Measurements from ENCODE around the gene DNAH10.

The DNAH10 gene, protein sequence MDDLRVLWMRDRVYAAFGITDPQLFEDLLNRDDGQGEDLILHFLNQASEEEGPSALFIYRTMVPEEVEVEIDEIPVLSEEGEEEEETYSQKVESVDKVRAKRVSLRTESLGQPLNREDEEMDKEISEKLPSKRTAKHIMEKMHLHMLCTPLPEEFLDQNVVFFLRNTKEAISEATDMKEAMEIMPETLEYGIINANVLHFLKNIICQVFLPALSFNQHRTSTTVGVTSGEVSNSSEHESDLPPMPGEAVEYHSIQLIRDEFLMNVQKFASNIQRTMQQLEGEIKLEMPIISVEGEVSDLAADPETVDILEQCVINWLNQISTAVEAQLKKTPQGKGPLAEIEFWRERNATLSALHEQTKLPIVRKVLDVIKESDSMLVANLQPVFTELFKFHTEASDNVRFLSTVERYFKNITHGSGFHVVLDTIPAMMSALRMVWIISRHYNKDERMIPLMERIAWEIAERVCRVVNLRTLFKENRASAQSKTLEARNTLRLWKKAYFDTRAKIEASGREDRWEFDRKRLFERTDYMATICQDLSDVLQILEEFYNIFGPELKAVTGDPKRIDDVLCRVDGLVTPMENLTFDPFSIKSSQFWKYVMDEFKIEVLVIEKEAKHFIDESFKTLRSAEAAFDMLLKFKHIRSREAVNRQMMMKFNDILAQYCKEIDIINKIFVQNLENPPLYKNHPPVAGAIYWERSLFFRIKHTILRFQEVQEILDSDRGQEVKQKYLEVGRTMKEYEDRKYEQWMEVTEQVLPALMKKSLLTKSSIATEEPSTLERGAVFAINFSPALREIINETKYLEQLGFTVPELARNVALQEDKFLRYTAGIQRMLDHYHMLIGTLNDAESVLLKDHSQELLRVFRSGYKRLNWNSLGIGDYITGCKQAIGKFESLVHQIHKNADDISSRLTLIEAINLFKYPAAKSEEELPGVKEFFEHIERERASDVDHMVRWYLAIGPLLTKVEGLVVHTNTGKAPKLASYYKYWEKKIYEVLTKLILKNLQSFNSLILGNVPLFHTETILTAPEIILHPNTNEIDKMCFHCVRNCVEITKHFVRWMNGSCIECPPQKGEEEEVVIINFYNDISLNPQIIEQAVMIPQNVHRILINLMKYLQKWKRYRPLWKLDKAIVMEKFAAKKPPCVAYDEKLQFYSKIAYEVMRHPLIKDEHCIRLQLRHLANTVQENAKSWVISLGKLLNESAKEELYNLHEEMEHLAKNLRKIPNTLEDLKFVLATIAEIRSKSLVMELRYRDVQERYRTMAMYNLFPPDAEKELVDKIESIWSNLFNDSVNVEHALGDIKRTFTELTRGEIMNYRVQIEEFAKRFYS (N-terminal part only)

DNA sequence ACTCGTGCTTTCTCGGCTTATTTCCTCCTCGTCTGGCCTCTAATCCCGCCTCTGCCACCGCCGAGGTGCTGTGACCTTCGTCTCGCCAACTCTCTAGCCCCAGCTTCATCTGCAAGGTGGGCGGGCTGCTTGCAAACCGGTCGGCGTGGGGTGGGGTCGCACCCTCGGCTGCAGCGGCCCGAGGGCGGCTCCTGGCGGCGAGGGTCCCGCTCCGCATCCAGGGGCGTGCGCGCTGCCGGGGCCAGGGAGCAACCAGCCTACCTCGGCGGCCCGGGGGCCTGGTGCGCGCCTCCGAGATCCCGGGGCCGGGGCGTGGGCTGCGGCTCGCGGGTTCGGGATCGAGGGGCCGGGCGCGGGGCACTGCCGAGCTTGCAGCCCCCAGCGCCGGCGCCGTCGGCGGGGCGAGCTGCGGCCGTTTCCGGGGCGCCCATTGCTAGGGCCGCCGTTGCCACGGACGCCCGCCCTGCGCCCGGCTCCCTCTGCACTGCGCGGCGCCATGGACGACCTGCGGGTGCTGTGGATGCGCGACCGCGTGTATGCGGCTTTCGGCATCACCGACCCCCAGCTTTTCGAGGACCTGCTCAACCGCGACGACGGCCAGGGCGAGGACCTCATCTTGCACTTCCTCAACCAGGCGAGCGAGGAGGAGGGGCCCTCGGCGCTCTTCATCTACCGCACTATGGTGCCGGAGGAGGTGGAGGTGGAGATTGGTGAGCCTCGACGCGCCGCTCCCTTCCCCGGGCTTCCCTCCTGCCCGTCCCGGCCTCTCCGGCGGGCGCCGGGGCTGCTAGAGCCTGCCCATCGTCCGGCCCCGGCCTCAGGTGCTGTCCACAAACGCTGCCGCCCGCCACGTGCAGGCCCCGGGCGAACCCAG lies at the start of gene DNAH10:
Gene DNAH10 (plus strand): TSS at position 461 of the 874 bp plus-strand sequence. CDS start 36 bp downstream, at position 497.
- DNase-seq: no peak

DNA sequence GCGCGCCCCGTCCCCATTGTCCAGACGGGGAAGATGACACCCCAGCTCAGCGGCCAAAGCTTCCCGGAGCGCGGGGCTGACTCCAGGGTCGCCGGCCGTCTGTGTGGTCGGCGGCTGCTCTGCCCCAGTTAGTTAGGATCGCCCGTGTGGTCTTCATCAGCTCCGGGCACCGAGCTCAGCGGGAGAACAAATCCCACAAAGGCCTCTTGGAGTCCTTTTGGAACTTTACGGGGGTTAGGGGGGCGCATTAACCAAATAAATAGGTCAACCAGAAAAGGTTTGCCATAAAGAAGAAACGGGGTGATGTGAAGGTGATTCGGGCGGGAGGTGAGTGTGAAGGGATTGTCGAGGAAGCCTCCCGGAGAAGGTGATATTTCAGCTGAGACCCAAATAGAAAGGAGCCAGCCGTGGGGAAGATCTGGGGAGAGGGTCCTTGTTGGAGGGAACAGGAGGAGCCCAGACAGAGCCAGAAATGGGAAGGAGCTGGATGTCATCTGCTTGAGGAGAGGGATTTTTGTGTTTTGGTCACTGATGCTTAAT lies 49.3 kb upstream of the DNAH10 start:
- no peak for DNase-seq

DNA sequence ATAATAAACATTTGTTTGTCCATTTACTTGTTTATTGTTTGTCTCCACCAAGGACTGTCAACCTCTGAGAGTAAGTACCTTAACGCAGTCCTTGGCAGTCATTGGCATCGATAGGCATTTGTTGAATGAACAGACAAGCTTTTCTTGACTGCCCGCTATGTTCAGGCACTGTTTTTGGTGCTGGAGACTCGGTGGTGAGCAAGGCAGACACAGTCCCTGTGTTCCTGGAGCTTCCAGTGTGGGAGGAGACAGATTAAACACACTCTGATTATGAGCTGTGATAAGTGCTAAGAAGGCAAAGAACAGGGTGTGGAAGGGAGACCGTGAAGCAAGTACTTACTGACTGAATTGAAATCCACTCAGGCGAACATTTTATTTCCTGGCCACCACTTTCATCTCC lies 48.7 kb upstream of the DNAH10 start:
- DNase-seq: no peak

DNA sequence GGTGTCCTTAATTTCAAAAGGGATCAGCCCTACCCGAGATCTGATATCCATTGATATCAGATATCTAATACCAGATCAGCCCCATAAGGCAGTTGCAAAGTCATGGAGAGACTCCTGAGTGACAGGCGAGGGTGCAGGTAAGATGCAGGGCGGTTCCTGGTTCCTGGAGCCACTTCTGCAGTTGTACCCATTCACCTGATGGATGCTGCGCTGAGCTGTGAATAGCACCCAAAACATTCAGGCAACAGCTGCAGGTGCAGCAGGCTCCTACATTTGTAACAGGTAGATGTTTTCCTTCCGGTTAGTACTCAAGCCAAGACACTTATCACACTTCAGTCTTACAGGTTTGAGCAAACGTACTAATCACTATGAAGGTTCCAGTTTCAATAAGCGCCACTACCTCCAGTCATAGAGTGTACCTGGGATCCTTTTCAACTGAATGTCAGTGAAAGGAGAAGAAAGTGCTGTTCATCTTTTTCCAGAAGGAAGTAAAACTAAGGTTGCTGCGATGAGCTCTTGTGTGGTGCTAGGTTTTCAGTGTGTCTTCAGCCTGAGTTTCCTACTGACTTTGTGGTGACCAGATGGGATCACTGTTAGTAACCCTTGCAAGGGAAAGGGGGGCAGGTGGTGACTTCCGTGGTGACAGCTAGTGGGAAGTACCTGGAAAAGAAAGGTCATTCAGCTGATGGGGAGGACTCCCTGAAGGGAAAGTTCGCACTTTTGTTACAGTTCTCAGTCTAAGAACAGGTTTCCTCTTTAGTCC lies 48.1 kb upstream of the DNAH10 start:
- no peak for DNase-seq

DNA sequence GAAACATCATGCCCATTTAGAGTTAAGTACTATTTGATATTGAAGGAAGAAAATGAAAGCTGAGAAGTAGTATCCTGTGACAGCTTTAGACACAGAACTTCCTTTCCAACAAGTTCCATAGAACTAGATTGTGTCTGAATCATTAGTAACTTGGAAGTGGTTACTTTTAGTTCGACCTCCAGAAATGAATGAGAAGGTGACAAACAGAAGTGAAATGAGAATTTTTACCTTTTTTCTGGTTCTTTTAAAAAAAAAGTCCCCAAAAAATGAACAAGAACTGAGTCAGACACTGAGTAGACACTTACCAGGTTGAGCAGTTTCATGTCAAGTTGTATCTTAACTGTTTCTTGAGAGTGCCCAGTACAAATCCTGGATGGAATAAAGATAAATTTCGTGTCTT lies 46.9 kb upstream of the DNAH10 start:
- DNase-seq: no peak

DNA sequence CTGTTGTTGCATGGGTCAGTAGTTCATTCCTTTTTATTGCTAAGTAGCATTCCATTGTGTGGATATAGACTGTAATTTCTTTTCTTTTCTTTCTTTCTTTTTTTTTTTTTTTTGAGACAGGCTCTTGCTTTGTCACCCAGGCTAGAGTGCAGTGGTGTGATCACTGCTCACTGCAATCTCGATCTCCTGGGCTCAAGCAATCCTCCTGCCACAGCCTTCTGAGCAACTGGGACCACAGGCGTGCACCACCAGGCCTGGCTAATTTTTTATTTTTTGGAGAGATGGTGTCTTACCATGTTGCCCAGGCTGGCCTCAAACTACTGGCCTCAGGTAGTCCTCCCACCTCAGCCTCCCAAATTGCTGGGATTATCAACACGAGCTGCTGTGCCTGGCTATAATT lies 44.8 kb upstream of the DNAH10 start:
- no peak for DNase-seq

DNA sequence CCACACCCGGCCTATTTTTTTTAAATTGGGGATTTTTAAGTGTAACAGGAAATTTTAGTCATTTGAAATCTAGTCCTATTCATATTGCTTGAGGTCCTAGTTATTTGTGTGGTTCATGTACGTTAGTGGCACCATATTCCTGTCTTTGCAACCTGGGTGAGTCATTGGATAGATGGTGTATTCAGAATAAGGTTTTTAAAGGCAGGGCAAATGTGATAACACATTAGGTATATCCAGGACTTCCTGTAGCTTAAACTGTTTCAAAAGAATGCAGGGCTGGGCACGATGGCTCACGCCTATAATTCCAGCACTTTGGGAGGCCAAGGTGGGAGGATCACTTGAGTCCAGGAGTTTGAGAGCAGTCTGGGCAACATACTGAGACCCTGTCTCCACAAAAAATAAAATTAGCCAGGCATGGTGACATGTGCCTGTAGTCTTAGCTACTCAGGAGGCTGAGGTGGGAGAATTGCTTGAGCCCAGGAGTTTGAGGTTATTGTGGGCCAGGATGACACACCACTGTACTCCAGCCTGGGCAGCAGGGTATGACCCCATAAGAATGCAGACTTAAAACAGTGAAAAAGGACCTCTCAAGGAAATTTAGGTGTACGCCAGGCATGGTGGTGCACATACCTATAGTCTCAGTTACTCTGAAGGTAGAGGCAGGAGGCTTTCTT lies 41.8 kb upstream of the DNAH10 start:
- no peak for DNase-seq

DNA sequence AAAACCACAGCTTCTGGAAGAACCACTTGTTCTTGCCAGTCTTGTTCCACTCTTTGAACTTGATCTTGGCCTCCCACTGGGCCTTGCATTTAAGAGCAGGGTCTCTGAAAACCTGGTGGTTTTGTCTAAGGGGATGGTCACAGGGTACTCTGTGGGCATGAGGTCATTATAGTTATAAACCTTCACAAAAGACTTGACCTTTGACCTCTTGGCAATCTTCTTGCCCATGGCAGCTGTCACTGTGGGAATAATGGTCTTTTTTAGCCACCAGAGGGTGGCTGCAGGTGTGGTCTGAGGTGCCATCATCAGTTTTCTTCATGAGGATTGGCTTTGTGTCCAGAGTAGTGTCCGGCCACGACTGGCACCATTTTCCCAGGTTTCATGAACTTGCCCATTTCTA lies 40.9 kb upstream of the DNAH10 start:
- no peak for DNase-seq

DNA sequence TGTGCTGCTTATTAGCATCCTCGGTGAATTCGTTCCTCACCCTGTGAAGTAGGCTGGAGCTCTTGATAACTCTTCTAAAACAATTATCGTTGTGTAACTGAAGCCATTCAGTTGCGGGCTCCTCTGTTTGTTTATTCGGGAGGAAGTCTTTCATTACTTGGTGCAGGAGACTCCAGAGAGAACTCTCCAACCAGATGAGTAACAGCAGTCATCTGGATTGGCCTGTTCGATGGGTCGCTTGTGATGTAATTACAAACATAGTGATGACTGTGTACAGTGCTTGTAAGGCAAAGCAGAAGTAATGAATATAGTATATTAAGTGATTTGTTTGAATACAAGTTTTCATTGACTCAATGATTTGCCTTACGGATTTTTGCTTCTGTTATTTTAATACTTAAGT lies 39.1 kb upstream of the DNAH10 start:
- no peak for DNase-seq

DNA sequence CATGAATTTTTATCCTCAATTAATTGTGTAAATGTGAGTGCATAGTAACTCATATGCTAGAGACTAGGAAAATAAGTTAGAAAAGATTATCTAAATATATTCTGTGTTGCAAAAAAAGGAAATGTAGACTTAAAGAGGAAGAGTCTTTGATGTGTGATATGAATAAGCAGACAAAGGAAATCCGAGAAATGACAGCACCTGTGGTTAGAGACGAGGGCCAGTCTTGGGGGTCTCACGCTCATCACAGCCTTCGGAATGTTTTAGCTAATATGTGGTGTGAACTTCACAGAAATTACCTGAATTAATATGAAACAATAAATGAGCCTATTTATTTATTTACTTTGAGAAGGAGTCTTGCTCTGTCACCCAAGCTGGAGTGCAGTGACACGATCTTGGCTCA lies 38.3 kb upstream of the DNAH10 start:
- DNase-seq: no peak

DNA sequence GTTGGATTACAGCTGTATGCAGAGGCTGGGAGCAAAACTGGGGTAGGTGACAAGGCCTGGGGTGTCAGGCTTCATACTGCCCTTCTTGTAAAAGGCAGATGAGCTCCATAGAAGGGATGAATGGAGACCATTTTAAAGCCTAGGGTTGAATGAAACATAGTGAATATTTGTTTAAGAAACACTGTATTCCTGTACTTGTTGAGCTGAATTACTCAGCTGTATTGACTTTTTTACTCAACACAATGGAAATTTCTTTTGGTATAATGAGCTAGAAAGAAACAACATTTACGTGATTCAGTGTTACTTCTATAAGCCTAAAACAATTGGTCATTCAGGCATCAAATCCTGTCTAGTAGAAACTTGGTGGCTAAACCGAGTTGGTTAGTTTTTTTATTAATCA lies 35.9 kb upstream of the DNAH10 start:
- DNase-seq: no peak

DNA sequence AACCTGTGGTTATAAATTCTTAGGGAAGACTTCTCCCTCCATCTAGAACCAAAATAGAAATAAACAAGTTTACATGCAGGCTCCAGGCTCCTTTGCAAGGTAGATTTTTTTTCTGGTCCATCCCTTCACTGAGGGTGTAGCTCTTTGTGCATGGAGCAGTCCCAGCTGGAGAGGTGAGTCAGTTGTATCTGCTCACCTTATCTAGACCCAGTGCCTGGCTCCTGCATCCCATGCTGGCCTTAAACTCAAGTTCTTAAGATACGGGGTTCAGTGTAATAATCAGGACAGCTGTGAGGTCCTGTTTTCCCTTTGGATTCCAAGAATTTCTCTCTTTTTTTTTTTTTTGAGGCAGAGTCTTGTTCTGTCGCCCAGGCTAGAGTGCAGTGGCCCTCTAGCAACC lies 35.1 kb upstream of the DNAH10 start:
- no peak for DNase-seq

DNA sequence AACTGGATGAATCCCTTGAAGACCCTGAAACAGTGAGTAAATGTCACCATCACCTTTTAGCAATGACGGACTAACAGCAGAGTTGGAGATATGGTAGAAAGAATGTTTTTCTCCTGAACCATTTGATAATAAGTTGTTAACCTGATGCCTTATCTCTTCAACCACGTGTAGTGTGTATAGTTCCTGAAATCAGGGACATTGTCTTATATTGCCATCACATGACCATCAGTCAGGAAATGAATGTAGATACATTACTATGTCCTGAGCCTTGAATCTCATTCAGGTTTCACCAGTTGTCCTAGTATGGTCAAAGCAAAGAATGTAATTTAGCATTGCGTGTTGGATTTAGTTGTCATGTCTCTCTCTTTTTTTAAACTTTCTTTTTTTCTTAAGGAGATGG lies 34.2 kb upstream of the DNAH10 start:
- DNase-seq: no peak

DNA sequence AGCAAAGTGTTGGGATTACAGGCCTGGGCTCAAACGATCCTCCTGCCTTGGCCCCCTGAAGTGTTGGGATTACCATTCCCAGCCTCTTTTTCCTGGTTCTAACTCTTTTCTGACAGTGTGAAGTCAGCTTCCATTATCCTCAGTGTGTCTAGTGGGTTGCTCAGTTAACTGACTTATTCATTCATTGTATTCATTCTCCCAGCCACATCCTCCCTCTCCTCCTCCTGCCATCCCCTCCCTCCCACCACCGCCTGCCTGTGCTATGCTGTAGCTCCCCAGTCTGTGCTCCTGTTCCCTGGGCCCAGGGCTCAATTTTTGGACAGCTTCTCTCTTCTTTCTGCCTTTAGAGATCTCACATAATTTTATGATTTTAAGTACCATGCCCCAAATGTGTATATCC lies 30.5 kb upstream of the DNAH10 start:
- DNase-seq: no peak

DNA sequence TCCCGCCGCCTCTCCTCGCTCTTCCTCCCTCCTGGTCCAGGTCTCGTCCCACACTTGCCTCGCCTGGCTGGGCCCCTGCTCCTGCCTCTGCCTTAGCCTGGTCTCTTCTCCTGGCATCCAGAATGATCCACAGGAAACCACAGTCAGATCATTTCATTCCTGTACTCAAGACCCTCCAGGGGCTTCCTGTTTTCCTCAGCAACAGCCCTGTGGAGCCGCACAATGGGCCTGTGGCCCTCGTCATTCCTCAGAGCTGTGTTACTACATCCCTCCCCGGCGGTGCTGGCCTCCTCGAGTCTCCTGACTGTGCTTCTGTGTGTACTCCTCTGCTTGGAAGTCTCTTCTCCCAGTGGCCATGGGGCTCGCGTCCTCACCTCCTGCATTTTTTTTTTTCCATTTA lies 29.9 kb upstream of the DNAH10 start:
- DNase-seq: no peak

DNA sequence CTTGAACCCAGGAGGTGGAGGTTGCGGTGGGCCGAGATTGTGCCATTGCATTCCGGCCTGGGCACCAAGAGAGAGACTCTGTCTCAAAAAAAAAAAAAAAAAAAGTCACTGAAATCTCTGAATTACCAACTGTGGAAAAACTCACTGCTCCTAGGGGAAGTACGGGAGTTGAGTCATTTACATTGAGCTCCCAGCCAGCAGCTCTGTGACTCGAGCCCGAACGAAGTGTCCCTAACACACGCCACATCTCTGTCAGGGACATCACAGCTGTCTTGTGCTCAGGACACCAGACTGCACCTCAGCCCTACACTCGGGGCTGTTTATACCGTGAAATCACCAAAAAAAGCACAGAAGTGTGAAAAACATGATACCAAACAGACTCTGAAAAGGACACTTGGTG lies 28.9 kb upstream of the DNAH10 start:
- no peak for DNase-seq

DNA sequence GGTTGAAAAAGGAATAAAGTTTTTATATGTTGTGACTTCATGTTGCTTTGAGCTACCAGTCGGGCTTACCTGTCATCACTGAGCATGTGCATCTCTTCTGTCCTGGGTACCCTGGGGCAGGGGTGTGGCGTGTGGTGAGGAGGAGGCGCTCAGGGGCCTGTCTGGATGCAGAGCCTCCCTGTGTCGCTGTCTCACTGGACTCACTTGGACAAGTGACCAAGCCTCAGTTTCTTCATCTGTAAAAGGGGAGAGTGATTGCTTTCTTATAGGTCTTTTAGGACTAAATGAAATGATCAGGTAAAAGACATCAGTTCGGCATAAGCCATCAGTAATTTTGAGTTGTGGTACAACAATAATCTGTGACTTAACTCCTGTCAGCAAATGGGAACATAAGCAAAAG lies 27.8 kb upstream of the DNAH10 start:
- DNase-seq: no peak

DNA sequence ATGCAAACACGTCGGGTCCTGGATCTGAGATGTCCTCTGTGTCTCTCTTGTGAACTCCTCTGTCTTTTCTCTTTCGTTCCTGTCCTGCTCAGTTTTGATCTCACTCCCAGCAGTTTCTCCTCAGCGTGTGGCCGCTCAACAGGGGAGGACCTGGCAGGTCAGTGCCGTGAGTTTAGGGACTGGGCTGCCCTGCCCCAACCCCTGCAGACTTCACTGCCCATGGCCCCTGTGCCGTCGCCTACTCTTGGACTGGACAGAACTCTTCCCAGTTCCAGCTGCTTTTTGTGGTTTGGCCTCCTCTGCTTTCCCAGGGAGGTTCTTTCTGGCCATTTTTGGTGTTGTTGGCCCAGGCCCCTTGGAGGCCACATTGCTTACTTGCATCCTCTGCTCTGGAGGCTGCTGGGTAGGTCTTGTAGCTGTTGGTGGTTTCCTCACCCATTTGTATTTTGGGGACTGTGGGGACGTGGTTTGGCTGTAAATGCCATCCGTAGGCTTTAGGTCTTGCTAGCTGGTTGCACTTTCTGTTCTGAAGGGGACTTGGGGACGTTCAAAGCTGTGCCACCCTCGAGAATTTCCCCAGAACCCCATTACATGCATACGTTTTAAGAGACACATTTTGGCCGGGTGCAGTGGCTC lies 20.0 kb upstream of the DNAH10 start:
- DNase-seq: no peak

DNA sequence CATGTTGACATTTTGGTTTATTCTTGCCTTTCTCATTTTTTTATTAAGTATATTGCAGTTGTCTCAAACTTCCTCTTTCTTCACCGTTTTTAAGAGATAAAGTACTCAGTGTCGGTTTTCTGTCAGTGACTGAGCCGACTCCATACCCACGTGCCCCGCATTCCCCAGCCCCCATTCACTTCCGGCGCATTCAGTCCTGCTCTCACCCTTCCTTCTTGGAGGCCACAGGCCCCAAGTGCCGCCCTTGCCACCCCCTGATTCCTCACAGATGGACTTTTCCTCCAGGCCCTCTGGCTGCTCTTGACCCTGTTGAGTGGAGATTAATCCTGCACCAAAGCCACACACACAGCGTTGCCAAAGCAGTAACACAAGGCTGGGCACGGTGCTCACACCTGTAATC lies 19.1 kb upstream of the DNAH10 start:
- no peak for DNase-seq

DNA sequence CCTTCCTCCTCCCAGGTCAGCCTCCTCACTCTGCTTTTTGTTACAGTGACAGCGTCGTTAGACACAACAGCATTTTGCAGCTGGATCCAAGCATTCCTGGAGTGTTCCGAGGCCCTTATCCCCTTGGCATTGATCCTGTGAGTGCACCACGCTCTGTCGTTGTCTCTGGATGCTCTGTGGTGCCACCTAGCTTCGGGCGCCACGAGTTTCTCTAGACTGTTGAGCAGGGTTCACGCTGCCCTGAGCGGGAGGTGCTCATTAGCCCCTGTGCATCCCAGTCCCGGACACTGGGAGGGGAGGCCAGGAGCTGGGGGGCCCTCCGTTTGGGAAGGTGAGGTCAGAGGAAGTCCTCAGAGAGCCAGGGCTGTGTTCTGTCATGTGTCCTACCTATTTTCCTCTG lies 17.3 kb upstream of the DNAH10 start:
- DNase-seq: no peak
